Measurements from ENCODE around the gene F7. TPM values are rescaled to one million over a fixed set of nuclear protein-coding genes. Genes with fewer than 3 reads are reported as not detected.

F7 gene
- total and polyA plus RNA-seq, 2 of the 4 experiments (the other 2 are of a cell fraction), result under 0.01 to 0.07 TPM

DNA sequence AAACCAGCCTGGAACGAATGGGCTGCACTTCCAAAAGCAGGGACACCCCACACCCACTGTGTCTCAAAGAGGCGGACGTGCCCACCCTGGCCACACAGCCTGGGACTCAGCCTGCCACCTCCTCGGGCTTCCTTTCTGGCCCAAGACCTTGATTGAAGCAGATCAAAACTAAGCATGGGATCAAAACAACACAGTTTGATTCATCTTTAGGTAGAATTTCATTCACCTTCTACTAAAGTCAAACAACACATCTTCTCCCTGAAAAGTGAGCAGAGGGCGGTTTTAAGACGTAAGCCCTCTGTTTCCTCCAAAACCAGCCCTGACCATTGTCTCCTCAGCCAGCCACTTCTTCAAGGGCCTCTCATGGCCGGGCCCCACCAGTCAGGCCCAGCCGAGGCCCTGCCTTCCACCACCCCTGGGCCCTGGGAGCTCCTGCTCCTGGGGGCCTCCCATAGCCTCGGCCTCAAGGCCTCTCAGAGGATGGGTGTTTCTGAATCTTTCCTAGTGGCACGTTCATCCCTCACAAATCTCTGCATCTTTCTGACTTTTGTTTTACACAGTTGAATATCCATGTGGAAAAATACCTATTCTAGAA, 10.7 kb downstream of the F7 start:
- Histone ChIP-seq H2BK20ac (ENCODE audit: low read depth, low read length) (no peak overlapping the region), H3K4me2 (ENCODE audit: low read depth, low read length) (no peak overlapping the region), H3K56ac (ENCODE audit: extremely low read depth, insufficient read depth, low read length) (no peak overlapping the region), H3K27me3 (ENCODE audit: control insufficient read depth, insufficient read depth, low read length) (peaks cover 11% of the 10 kb centered on the region), H4K20me1 (ENCODE audit: insufficient read depth, low read length) (no peaks in the 10 kb centered on the region), H2BK120ac (ENCODE audit: low read depth, low read length) (no peak overlapping the region), H3K36me3 (ENCODE audit: control insufficient read depth, insufficient read depth, low read length) (no peaks in the 10 kb centered on the region), H2BK5ac (ENCODE audit: low read depth, low read length, poor library complexity, severe bottlenecking) (no peak overlapping the region), H4K8ac (ENCODE audit: low read depth in 2 of 2, low read length in 2 of 2) (no peak overlapping the region), H3K9ac (ENCODE audit: low read depth, low read length) (no peak overlapping the region), H3K23ac (ENCODE audit: low read depth, low read length) (no peak overlapping the region), H2BK15ac (ENCODE audit: low read depth, low read length) (no peak overlapping the region), H3K79me1 (ENCODE audit: low read depth in 1 of 2, low read length in 2 of 2) (no peaks in the 10 kb centered on the region), H3K27ac (ENCODE audit: insufficient read depth, low read length) (no peak overlapping the region), H3K14ac (replicated peaks; ENCODE audit: low read depth, low read length) (no peak overlapping the region), H3K4me3 (ENCODE audit: insufficient read depth, low read depth, low read length) (no peak overlapping the region), H3K9me1 (ENCODE audit: insufficient read depth, low read length) (peaks cover 4% of the 10 kb centered on the region; the same call in 1 of the 2 replicates), H2AFZ (replicated peaks; ENCODE audit: low read length, poor library complexity) (no peak overlapping the region), H3K18ac (ENCODE audit: low read depth, low read length) (no peak overlapping the region), H4K91ac (ENCODE audit: insufficient read depth, low read depth, low read length) (no peak overlapping the region), H2AK5ac (ENCODE audit: low read depth, low read length) (no peak overlapping the region), H4K5ac (ENCODE audit: low read depth, low read length) (no peak overlapping the region), H3K9me3 (ENCODE audit: control insufficient read depth, insufficient read depth, low read length) (no peaks in the 10 kb centered on the region; the same call in 1 of the 2 replicates), H2AK9ac (replicated peaks; ENCODE audit: low read depth, low read length, poor library complexity) (no peak overlapping the region), H3K4ac (ENCODE audit: low read depth, low read length) (no peak overlapping the region), H3K4me1 (ENCODE audit: control insufficient read depth, insufficient read depth, low read length) (peaks cover 3% of the 10 kb centered on the region; the same call in 1 of the 2 replicates)
- no TSS peak for BruUV-seq (replicated peaks)
- ChIA-PET POLR2A (ENCODE audit: unreplicated experiment) (no interaction called here), CTCF (no interaction called here)
- DNase-seq (no peak), ATAC-seq (ENCODE audit: low read depth) (no peak)
- no peak for TF ChIP-seq POLR2A (IDR thresholded peaks at IDR 0.05; ENCODE audit: low read depth, low read length)
- in situ Hi-C loops (cut with MboI; ENCODE audit: low sequenced_read_pairs), result no loop called here
- 75% methylated on average over 6 of the region's 10 CpGs; no CpG with 5 or more reads in 1 of the 2 experiments for WGBS, 2 experiments (ENCODE audit: extremely low coverage in 2 of 2, insufficient read length in 1 of 2)
- intact Hi-C loops (cut with micrococcal nuclease), result no loop called here
- dilution Hi-C loops (cut with HindIII; ENCODE audit: low sequenced_read_pairs, unreplicated experiment), result no loop called here
